DOHH2 (cell line): Measurements from ENCODE around the gene MAJIN.

Experiments used
- CTCF ChIP-seq: fragments of 200-600 bp; sonication (generic); IDR thresholded peaks from one replicate; pipeline ENCODE4 v1.5.1; 2014; ENCODE audit warnings: antibody characterized with exemption, mild to moderate bottlenecking, low read depth, low read length; ENCODE audit not compliant: poor library complexity, severe bottlenecking
- EZH2phosphoT487 ChIP-seq: fragments of 200-600 bp; sonication (generic); IDR thresholded peaks from 2 replicates; pipeline ENCODE4 v1.6.1; 2017; ENCODE audit warnings: borderline replicate concordance, mild to moderate bottlenecking, antibody characterized with exemption, low read length, moderate library complexity, mixed read lengths

GRCh38 chr11:64902102-64902900, 69.6 kb downstream of the MAJIN start:
- TF ChIP-seq CTCF: no peak
- no peak for TF ChIP-seq EZH2phosphoT487
